Kidney capillary endothelial cell (primary cell): Measurements from ENCODE around the gene CD46.

ENCODE experiments used
- DNase-seq: peaks from one replicate; pipeline ENCODE4 v3.0.0-alpha.2; 2018; ENCODE audit warnings: low spot score

The CD46 gene

DNA sequence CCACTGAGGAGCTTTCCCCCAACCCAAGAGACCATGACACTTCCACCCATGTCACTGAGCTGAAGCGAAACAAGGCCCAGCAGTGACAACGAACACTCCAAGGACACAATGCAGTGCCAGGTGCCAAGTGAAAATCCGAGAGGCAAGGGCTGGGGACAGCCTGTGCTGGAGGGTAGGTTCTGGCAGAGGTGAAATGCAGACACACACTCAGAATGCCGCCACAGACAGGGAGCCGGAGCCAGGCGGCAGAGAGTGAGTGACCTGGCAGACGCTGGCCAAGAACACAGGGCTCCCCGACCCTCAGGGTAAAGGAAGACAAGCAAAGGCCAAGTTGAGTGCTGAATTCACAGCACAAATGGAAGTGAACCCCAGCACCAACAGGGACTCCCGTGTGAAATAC lies 78.9 kb downstream of the CD46 start:
- DNase-seq: no peak

DNA sequence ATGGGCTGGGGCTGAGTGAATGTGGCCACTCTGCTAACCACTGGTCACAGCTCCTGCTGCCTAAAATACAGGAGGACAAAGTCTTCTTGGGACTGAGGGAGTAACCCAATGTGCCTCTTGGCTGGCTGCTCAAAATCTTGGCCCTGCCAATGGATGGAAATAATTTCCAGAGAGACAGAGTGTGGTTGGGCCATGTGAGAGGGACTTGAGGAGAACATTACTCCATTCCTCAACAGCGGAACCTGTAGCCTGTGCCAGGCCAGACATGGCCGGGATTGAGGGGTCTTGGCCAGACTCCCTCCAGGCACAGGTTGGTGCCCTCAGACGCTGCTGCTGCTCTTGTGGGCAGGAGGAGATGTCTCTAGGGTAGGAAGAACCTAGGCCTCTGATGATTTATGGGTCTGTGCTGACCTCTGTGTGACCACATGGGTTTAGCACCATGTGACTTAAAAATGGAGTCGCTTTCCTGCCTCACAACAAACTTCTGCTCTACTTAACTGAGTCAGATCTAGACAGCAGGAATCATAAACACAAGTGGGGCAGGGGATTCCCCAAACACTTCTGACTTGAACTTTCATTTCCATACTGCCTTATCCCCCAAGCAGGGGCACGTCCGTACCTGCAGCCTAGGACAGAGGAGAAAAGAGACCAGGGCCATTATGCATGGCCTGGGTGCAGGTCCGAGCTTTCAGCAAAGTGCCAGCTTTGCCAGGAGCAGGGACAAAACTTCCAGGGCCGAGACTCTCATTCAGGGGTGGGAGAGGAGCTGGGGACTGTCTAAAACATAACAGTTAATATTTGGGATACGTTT lies 79.9 kb downstream of the CD46 start:
- no peak for DNase-seq

DNA sequence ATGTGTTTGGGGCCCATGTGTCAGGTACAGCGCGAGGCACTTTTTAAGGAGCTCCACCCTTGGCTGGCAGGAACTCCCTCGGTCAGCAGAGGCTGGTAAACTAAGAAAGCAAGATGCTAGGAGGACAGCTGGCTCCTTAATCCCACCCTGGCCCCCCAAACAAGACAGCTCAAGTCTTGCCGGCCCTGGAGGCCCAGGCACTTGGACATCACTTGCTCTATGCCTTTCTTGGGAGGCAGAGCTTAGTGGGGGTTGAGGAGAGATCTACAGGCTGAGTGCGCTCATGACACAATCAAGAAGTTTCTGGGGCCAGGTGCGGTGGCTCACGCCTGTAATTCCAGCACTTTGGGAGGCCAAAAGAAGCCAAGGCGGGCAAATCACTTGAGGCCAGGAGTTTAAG lies 80.9 kb downstream of the CD46 start:
- DNase-seq: no peak

DNA sequence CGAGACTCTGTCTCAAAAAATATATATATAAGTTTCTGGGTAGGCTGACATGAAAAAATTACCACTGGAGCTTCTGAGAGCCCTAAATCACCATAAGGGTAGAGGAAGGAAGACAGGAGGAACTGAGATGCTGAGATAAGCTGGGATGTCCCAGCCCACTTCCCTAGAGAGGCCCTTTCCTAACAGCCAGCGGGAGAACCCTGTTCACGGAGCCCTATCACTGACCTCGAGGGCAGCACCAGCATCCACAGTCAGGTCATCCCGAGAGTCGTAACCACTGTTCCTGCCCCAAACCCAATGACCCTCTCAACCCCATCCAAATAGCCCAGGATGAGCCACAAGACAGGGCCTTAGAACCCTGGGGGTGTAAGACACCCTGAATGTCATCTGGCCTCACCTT lies 81.5 kb downstream of the CD46 start:
- DNase-seq: no peak

DNA sequence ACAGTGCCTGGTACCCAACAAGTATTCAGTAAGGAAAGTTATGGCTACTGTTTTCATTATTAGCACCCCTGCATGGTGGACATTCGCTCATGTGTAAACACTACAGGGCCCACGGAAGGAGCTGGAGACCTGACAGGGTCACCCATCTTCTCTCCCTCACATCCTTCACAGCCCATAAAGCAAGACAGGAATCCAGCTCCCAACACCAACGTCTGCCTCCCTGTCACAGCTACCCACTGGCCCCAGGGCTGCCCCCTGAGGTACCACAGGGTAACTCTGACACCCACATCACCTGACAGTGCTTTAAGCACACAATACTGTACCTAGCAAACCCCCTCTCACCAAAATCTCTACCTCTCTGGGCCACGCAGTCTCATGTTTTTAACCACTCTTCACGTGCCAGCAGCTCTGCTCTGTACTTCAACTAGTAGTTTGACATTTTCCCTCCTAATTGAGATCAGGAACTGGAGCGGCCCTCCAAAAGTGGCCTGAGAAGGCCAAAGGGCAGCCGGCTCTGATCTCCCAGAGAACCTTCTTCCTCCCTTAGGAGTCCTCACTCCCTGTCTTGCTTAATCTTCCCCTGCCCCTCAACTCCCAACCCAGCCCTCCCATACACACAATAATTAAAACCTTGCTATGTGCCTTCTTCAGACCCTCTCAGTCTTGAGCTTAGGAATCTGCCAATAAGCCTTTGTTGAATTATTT lies 82.3 kb downstream of the CD46 start:
- no peak for DNase-seq

DNA sequence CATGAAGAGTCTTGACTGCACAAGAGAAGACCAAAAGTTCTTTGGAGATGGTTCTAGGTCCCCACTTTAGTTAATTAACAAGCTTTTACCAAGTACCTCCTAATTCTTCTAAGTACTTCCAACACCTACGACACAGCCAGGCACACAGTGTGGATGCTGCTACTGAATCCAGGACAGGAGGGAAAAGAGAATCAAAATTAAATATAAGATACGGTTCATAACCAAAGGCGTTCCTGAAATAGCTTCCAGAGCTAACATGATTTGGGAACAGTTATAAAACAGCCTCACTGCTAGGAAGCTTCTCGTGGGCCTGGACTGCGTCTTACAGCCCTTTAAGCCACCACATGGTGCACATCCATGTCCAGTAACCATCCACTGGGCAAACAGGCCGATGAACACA lies 84.1 kb downstream of the CD46 start:
- no peak for DNase-seq

DNA sequence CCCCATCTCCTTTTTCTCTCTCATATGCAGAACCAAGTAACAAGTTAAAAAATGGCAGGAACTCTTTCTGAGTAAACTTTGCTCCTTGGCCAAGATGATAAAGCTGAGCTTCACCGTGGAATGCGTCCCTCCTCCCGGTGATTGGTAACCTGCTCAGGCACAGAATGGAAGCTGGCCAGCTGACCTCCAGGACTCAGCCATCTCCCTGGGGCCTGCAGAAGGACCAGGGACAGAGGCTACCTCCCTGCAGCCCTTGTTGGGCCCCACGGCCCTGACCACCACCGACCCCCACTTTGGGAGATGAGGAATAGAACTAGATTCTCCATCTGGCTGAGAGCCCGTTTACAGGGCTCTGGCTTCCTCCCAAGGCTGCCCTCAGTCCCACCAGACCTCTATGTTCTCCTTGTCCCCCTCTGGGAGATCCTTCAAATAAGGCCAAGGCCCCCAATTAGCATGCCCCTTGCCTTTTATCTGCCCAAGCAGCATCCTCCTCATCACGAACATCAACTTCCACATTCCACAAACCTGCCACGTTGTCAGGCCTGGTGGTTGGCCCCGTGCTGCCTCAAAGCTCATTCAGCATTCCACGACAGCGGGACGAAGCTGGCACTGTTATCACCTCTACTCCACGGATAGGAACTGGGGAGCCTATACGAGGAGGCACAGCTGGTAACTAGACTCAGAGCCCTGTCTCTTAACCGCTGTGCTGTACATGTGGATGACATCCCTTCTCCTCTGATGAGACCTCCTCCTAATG lies 84.9 kb downstream of the CD46 start:
- DNase-seq: no peak

DNA sequence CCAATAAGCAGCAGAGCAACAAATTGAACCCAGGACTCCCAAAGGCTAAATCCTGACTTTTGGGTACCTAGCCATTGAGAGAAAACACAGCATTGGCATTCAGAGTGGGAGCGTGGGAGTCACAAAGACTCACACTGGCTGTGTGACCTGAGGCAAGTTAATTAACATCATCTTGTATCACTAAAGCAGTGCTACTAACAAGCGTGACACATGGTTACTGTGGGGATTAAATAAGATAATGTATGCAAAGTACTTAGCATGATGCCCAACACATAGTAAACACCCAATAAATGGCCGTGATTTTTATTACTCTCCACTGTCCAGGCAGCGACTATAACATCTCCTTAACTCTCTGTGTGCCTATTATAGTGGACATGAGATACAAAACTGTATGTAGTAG lies 85.8 kb downstream of the CD46 start:
- DNase-seq: no peak

DNA sequence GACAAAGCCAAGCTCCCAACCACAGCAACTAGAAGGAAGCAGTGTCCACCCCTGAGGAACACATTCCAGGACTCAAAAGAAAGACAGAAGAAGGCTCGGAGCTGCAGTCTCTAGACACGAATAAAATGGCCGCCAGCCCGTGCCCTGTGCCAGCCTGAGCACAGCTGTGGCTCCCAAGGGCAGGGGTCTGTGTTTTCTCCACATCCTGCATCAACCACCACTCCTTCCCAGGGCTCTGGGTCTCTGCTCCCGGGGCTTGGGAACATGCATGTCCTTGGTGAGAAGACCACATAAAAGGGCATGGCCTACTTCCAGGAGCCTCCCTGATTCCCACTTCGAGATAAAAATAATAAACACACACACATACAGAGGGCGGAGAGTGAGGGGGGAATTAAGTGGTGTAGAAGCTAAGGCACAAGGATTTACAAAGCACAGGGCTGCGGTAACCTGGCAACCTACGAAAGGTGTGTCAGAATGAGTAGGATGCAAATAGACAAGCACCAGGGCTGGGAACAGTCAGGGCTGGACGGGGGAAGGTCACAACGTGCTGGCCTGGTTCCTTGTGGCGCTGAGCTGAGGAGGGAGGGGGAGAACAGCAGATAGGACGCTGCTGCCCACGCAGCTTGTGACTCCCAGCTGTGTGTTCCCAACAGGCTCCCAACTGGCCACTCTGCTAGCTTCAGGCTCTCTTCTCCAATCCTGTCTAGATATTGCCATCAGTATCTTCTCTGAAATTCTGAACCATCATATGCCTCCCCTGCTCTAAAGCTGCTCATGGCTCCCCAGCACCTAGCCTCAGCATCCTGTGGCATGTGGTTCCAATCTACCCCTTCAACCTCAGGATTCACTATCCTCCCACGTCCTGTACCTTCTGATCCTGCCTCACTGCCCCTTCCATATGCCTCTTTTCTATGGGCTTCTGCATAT lies 86.6 kb downstream of the CD46 start:
- DNase-seq: no peak

DNA sequence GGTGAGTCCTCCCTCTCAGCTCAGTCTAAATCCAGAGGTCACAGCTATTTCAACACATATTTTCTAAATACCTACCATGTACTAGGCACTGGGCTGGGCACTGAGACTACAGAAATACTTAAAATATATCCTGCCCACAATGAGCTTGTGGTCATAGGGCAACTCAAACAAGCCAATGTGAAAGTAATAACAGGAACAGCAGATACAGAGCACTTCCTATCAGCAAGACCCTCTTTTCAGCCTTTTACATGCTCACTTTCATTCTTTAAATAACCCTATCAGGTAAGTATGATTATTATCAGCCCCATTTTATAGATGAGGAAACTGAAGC lies 87.2 kb downstream of the CD46 start:
- no peak for DNase-seq

DNA sequence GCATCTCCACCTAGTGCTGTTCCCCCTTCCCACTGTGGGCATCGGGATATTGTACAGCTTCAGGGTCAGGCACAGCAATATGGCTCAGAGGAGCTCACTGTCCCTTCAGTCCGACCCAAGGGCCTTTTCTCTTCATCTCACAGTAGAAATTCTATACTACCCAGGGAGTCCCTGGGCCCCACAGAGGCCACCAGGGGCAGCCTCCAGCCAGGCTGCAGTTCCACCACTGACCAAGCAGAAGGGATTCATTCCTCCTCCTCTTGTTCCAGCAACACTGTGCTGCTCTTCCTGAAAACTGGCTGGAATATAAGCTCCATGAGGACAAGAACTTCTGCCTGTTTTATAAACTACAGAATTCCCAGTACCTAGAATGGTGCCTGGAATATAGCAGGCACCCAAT lies 88.5 kb downstream of the CD46 start:
- no peak for DNase-seq

DNA sequence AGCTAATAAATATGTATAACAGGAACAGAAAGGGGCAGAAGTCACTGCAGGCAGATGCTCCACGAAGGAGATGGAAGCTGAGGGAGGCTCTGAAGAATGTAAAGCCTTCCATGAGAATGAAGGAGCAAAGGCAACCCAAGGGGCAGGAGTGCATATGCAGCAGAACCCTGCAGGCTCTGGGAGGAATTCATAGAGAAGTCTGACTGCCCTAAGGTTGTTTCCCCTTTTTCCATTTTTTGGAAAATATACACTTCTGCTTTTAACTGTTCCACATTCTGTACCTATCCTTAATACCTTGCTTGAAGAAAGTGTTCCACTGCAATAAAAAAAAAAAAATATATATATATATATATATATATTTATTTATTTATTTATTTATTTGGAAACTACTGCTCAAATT lies 89.4 kb downstream of the CD46 start:
- DNase-seq: no peak

DNA sequence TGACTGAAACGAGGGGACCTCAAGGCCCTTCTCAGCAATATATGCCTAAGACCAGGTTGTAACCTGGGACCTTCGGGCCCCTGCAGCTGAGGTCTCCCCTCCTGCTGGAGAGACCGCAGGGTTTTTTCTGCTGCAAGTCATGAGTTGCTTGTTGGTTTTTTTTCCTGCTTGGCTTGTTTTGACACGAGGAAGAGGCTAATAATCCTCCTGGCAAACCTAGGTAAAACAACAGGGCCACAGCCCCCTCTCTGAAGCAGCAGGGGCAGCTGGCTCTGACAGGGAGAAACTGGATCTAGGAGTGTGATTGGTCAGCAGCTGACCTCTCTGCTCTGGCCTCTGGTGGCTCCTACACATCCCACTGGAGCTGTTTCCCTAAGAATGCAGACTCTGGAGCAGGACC lies 90.0 kb downstream of the CD46 start:
- DNase-seq: no peak

DNA sequence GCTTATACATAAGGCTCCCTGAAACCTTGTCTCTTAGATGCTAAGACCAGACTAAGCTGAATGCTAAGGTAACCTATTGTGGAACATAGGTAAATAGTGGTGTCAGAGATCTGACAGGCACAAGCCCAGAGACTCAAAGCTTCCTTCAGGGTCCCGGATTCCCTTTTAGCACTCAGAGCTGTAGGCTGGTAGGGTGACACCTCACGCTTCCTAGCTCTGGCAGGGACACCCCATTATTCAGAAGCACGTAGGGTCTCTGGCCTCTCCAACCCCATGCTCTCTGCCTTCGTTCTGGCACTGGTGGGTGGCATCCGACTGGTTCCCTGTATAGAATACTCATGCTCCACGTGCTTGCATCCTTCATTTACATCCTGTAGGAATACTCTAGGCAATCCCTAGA lies 90.7 kb downstream of the CD46 start:
- DNase-seq: no peak

DNA sequence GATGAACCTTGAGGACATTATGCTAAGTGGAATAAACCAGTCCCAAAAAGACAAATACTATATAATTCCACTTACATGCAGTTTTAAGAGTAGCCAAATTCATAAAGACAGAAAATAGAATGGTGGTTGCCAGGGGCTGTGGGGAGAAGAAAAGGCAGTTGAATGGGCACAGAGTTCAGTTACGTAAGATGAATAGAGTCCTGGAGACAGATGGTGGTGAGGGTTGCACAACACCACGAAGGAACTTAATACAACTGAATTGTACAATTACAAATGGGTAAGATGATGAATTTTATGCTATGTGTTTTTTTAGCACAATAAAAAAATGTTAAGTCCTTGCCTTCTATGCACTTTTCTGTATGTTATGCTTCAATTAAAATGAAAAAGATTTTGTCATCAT lies 92.5 kb downstream of the CD46 start:
- no peak for DNase-seq
